A549 (cell line): ENCODE measurements around the gene FBXL13. TPM values are rescaled to one million over a fixed set of nuclear protein-coding genes. Genes with fewer than 3 reads are reported as not detected.

Experiments used
- ATAC-seq, 2 experiments: fragments of 200-7000 bp in 1 of 2; fragments of >200 bp in 1 of 2; cut with Nextera tagmentation in 1 of 2; cut with Tn5 transposase in 1 of 2; 3 replicates each; pipeline versions ENCODE4 v1.8.0 to v1.9.1; 2018 to 2020; ENCODE audit warnings: mild to moderate bottlenecking in 1 of 2, moderate library complexity in 1 of 2
- CTCF ChIA-PET: fragments of 300-600 bp; sonication (Branson Sonifier 250); formaldehyde crosslinking; extraction: SDS; loops from one replicate; lab custom pipeline; 2021; ENCODE audit warnings: antibody characterized with exemption, inconsistent platforms; lab: Yijun Ruan, JAX
- POLR2A ChIA-PET: fragments of 350-600 bp; formaldehyde crosslinking; extraction: SDS; loops from one replicate; lab custom pipeline; 2021; ENCODE audit warnings: antibody characterized with exemption, inconsistent platforms; lab: Yijun Ruan, JAX
- DNase-seq, 2 experiments: peaks; one replicate each; pipeline versions ENCODE4 v3.0.0 to v3.0.0-alpha.2; 2011 to 2016; ENCODE audit warnings: low read depth in 1 of 2, low spot score in 1 of 2
- FAIRE-seq: peaks from 2 replicates; lab custom pipeline; 2011; peaks lifted over from hg19 to GRCh38; lab: Jason Lieb, UNC
- H3K27ac ChIP-seq, 2 experiments: fragments of >200 bp; sonication (Bioruptor Twin); formaldehyde crosslinking; 3 replicates each; pipeline ENCODE4 v1.5.1; 2016 to 2017
- H3K4me1 ChIP-seq: fragments of >200 bp; sonication (Bioruptor Twin); formaldehyde crosslinking; 3 replicates; pipeline ENCODE4 v1.6.1; 2016
- H3K4me2 ChIP-seq: fragments of >200 bp; sonication (Bioruptor Twin); formaldehyde crosslinking; 3 replicates; pipeline ENCODE4 v1.6.1; 2016
- H3K4me3 ChIP-seq: fragments of >200 bp; sonication (Bioruptor Twin); formaldehyde crosslinking; 3 replicates; pipeline ENCODE4 v1.5.1; 2016
- H3K9me3 ChIP-seq: fragments of >200 bp; sonication (Bioruptor Twin); formaldehyde crosslinking; 3 replicates; pipeline ENCODE4 v1.6.1; 2016
- CHD2 ChIP-seq: fragments of 150-350 bp; IDR thresholded peaks from 2 replicates; pipeline ENCODE4 v1.6.1; 2014; ENCODE audit warnings: low read length; ENCODE audit not compliant: partially characterized antibody
- ESRRA ChIP-seq: fragments of 150-350 bp; IDR thresholded peaks from 2 replicates; pipeline ENCODE4 v1.6.1; 2014; ENCODE audit warnings: mild to moderate bottlenecking, low read length, borderline replicate concordance
- FOSB ChIP-seq: fragments of 250-450 bp; sonication (Bioruptor Pico); IDR thresholded peaks from 2 replicates; pipeline ENCODE4 v1.5.0; 2020; ENCODE audit warnings: mild to moderate bottlenecking, moderate library complexity
- FOSL2 ChIP-seq, 2 experiments: fragments of 450-650 bp in 1 of 2; fragments of >200 bp in 1 of 2; sonication (Bioruptor Twin) in 1 of 2; formaldehyde crosslinking; IDR thresholded peaks; 2 replicates each; pipeline versions ENCODE4 v1.5.0 to v1.6.1; 2016 to 2020; ENCODE audit warnings: mild to moderate bottlenecking in 1 of 2, moderate library complexity in 1 of 2
- GATA3 ChIP-seq: IDR thresholded peaks from 2 replicates; pipeline ENCODE4 v1.6.1; 2012; ENCODE audit warnings: borderline replicate concordance
- HEYL ChIP-seq: fragments of 250-450 bp; sonication (Bioruptor Pico); IDR thresholded peaks from 2 replicates; pipeline ENCODE4 v1.8.0; 2021; ENCODE audit warnings: mild to moderate bottlenecking, moderate library complexity
- HOXB13 ChIP-seq: fragments of 250-450 bp; sonication (Bioruptor Pico); IDR thresholded peaks from 2 replicates; pipeline ENCODE4 v1.5.0; 2020; ENCODE audit warnings: low read depth, mild to moderate bottlenecking, moderate library complexity
- MAFK ChIP-seq: fragments of 450-650 bp; IDR thresholded peaks from 2 replicates; pipeline ENCODE4 v1.6.1; 2014; ENCODE audit not compliant: partially characterized antibody
- MAZ ChIP-seq: fragments of 150-350 bp; IDR thresholded peaks from 2 replicates; pipeline ENCODE4 v1.6.1; 2014; ENCODE audit warnings: antibody characterized with exemption, low read depth, low read length, borderline replicate concordance
- NFE2L2 ChIP-seq: fragments of 150-350 bp; conservative IDR thresholded peaks from 2 replicates; pipeline ENCODE4 v1.6.1; 2014; ENCODE audit warnings: low read length
- NR3C1 ChIP-seq: fragments of >200 bp; sonication (Bioruptor Twin); formaldehyde crosslinking; IDR thresholded peaks from 3 replicates; pipeline ENCODE4 v1.6.1; 2017
- POLR2A ChIP-seq: IDR thresholded peaks from 2 replicates; pipeline ENCODE4 v1.6.1; 2012; ENCODE audit warnings: mild to moderate bottlenecking, low read length
- WGBS: methylation state at CpG from one replicate; pipeline ENCODE4 v1.1.6; 2017; ENCODE audit errors: missing lambda C conversion rate; 5-methylcytosine and 5-hydroxymethylcytosine counted together
- polyA plus RNA-seq, 4 experiments: library from polyadenylated mRNA; depleted of rRNA in 3 of 4; stranded (reverse); fragments of >200 nt; fragmentation: RNase III in 1 of 4; extraction: RNeasy Plus Mini Kit Qiagen cat#74134 plus additional on column Dnase treatment in 1 of 4; gene quantifications; 2 replicates in 3 of 4; 3 replicates in 1 of 4; pipeline ENCODE4 v1.2.3, GENCODE V29; 2011 to 2017
- TF ChIP-seq, protein P1 (sequence below): fragments of 250-450 bp; sonication (Bioruptor Pico); IDR thresholded peaks from 2 replicates; pipeline ENCODE4 v1.5.0; 2020; ENCODE audit warnings: low read depth, mild to moderate bottlenecking, moderate library complexity
- TF ChIP-seq, protein P2 (sequence below): IDR thresholded peaks from 2 replicates; pipeline ENCODE4 v1.6.1; 2012
- TF ChIP-seq, protein P3 (sequence below): fragments of 200-600 bp; sonication (generic); IDR thresholded peaks from 2 replicates; pipeline ENCODE4 v1.6.1; 2016; ENCODE audit warnings: antibody characterized with exemption, mild to moderate bottlenecking, moderate library complexity
- TF ChIP-seq, protein P4 (sequence below): fragments of >200 bp; sonication (Bioruptor Twin); formaldehyde crosslinking; IDR thresholded peaks from 2 replicates; pipeline ENCODE4 v1.6.1; 2016

FBXL13 gene
- polyA plus RNA-seq, 2 of the 4 experiments (the other 2 are of a cell fraction) = 0.45 to 0.70 TPM

DNA sequence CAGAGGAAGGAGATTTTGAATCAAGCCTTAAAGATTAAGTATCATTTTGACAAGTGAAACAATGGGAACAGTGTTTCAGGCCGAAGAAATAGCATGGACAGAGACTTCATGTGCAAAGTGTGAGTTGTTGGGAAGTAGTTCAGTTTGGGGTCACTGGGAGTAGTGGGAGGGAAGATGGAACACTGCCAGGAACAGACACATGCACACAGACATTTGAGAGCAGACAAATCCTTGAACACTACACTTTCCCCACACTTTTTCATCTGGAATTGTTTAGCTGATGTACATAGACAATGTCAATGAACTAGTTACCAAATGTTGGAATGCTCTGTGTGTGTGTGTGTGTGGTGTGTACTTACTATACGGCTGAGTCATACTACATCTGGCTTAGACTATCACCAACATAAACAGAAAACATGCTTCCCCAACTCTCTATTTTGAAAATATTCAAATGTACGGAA, 214.2 kb downstream of the FBXL13 start:
- TF ChIP-seq FOSL2 (IDR thresholded peaks at IDR 0.05) (no peak), FOSL2 (CRISPR knock-in tag; IDR thresholded peaks at IDR 0.05) (peak; percentile 46), MAFK (no peak)
- TF ChIP-seq, all 56 proteins: peak for 1
- CTCF ChIA-PET = no interaction called here
- Histone ChIP-seq H3K4me3 (no peak overlapping the region), H3K27ac (no peak overlapping the region), H3K4me2 (peak overlapping the region; percentile 17; the same call in 1 of the 3 replicates), H3K4me1 (peaks cover 20% of the 10 kb centered on the region), H3K9me3 (no peaks in the 10 kb centered on the region)
- FAIRE-seq (no peak), DNase-seq (no peak), ATAC-seq (peak; percentile 13 to 52; a peak in 2 of 6 replicates)
- 60% methylated on average over 3 of the region's 3 CpGs for WGBS
- POLR2A ChIA-PET = no interaction called here

DNA sequence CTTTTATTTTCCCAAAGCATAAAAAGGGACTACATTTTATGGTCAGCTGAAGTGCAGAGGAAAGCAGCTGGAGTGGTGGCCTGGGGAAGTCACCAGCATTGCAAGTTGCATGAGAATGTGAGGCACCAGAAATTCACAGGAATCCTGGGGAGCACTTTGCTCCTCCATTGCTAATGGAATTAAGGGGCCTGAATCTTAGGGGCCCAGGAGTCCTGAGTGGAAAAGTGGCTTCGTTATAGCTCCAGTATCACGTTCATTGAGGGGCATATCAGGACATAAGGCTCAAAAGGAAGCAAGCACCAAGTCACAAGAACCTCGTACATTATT, 214.8 kb downstream of the FBXL13 start:
- FAIRE-seq (no peak), ATAC-seq (no peak), DNase-seq (no peak)
- Histone ChIP-seq H3K4me3 (no peak overlapping the region), H3K9me3 (no peaks in the 10 kb centered on the region), H3K4me2 (no peak overlapping the region), H3K27ac (no peak overlapping the region; a peak in 1 of 6 replicates), H3K4me1 (peaks cover 14% of the 10 kb centered on the region)
- 81% methylated on average over 3 of the region's 3 CpGs for WGBS
- ChIA-PET CTCF (no interaction called here), POLR2A (no interaction called here)
- no peak for TF ChIP-seq POLR2A
- no peak for TF ChIP-seq MAFK
- TF ChIP-seq ESRRA = no peak
- TF ChIP-seq, protein P1, sequence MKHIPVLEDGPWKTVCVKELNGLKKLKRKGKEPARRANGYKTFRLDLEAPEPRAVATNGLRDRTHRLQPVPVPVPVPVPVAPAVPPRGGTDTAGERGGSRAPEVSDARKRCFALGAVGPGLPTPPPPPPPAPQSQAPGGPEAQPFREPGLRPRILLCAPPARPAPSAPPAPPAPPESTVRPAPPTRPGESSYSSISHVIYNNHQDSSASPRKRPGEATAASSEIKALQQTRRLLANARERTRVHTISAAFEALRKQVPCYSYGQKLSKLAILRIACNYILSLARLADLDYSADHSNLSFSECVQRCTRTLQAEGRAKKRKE (CRISPR knock-in tag) = no peak
- no peak for TF ChIP-seq FOSB (CRISPR knock-in tag)
- TF ChIP-seq CHD2 = no peak
- TF ChIP-seq GATA3 = no peak
- TF ChIP-seq HOXB13 (CRISPR knock-in tag) = no peak
- TF ChIP-seq NR3C1 = no peak
- no peak for TF ChIP-seq MAZ
- TF ChIP-seq FOSL2 (IDR thresholded peaks at IDR 0.05) = no peak
- TF ChIP-seq FOSL2 (CRISPR knock-in tag; IDR thresholded peaks at IDR 0.05) = no peak

DNA sequence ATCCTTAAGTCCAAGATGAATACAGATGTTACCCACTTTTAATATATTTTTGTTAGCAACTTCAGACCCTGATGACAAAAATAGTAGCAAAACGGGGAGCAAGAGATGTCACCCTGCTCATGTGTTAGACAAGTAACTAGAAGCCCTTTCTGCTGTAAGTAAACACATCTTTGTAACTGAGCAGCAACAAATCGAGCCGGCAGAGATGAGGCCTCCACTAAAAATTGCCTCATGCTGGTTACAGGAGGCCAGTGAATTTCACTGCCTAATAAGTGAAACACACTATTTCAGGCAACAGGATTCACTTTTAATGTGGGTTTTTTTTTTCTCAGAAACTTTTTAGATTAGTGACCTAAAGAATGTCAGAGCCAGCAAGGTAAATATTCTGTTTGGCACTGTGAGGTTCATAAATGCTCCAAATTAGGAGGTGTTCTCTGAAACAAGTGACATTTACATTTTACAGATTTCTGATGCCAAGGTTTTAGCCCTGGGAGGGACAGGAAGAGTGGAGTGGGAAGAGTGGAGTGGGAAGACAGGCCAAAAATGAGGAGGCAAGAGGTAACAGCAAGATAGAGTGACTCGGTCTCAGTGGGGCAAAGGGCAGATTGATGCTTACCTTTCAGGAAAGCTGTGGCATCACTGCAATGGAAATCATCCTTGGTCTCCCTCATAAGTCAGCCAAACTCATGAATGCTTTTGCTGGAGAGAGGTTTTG, 215.4 kb downstream of the FBXL13 start:
- ChIA-PET CTCF (no interaction called here), POLR2A (no interaction called here)
- DNase-seq = no peak
- WGBS = 44% methylated on average over 4 of the region's 4 CpGs
- ATAC-seq = no peak
- no peaks in the 10 kb centered on the region for H3K9me3 ChIP-seq
- H3K4me3 ChIP-seq = no peak overlapping the region
- no peak overlapping the region for H3K4me2 ChIP-seq
- FAIRE-seq = no peak
- H3K27ac ChIP-seq = peak overlapping the region in 1 of 2 experiments; percentile 32; a peak in 1 of 6 replicates
- H3K4me1 ChIP-seq = 0 out of 3 replicates have a peak, but pooled peaks cover 12% of the 10 kb centered on the region
- no peak for TF ChIP-seq MAZ
- TF ChIP-seq, protein P2, sequence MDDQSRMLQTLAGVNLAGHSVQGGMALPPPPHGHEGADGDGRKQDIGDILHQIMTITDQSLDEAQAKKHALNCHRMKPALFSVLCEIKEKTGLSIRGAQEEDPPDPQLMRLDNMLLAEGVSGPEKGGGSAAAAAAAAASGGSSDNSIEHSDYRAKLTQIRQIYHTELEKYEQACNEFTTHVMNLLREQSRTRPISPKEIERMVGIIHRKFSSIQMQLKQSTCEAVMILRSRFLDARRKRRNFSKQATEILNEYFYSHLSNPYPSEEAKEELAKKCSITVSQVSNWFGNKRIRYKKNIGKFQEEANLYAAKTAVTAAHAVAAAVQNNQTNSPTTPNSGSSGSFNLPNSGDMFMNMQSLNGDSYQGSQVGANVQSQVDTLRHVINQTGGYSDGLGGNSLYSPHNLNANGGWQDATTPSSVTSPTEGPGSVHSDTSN = no peak
- TF ChIP-seq, protein P3, sequence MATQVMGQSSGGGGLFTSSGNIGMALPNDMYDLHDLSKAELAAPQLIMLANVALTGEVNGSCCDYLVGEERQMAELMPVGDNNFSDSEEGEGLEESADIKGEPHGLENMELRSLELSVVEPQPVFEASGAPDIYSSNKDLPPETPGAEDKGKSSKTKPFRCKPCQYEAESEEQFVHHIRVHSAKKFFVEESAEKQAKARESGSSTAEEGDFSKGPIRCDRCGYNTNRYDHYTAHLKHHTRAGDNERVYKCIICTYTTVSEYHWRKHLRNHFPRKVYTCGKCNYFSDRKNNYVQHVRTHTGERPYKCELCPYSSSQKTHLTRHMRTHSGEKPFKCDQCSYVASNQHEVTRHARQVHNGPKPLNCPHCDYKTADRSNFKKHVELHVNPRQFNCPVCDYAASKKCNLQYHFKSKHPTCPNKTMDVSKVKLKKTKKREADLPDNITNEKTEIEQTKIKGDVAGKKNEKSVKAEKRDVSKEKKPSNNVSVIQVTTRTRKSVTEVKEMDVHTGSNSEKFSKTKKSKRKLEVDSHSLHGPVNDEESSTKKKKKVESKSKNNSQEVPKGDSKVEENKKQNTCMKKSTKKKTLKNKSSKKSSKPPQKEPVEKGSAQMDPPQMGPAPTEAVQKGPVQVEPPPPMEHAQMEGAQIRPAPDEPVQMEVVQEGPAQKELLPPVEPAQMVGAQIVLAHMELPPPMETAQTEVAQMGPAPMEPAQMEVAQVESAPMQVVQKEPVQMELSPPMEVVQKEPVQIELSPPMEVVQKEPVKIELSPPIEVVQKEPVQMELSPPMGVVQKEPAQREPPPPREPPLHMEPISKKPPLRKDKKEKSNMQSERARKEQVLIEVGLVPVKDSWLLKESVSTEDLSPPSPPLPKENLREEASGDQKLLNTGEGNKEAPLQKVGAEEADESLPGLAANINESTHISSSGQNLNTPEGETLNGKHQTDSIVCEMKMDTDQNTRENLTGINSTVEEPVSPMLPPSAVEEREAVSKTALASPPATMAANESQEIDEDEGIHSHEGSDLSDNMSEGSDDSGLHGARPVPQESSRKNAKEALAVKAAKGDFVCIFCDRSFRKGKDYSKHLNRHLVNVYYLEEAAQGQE = no peak
- TF ChIP-seq, protein P1 (CRISPR knock-in tag) = no peak
- no peak for TF ChIP-seq HEYL
- TF ChIP-seq, protein P4, sequence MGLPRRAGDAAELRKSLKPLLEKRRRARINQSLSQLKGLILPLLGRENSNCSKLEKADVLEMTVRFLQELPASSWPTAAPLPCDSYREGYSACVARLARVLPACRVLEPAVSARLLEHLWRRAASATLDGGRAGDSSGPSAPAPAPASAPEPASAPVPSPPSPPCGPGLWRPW = no peak
- no peak for TF ChIP-seq NFE2L2
